A673 (cell line): ENCODE measurements around the gene LPXN. TPM values are rescaled to one million over a fixed set of nuclear protein-coding genes. Genes with fewer than 3 reads are reported as not detected.
A peak's percentile ranks its signal among the peaks of the same experiment; 100 is the strongest.

Experiments
- BruUV-seq: library from RNA; stranded (reverse); fragments of 400-500 nt; replicated peaks from 2 replicates; lab custom pipeline; 2021; lab: Mats Ljungman, UMichigan
- CTCF ChIA-PET: fragments of 300-600 bp; sonication (Branson Sonifier 250); formaldehyde crosslinking; loops from one replicate; lab custom pipeline; 2022; ENCODE audit warnings: antibody characterized with exemption; lab: Charles Lee
- POLR2A ChIA-PET: fragments of 300-600 bp; sonication (Branson Sonifier 250); formaldehyde crosslinking; loops from one replicate; lab custom pipeline; 2022; ENCODE audit warnings: antibody characterized with exemption; ENCODE audit not compliant: low non-redundant PET; lab: Charles Lee
- DNase-seq: peaks from one replicate; pipeline ENCODE4 v3.0.0-alpha.2; 2015; ENCODE audit warnings: low spot score
- H3K27ac ChIP-seq: fragments of 200-600 bp; sonication (generic); 2 replicates; pipeline ENCODE4 v1.5.1; 2016; ENCODE audit warnings: mixed run types, low read depth, mild to moderate bottlenecking, mixed read lengths, antibody characterized with exemption, low read length; ENCODE audit not compliant: poor library complexity, severe bottlenecking
- H3K27me3 ChIP-seq: fragments of 200-600 bp; sonication (generic); replicated peaks from 2 replicates; pipeline ENCODE4 v1.6.1; 2017; ENCODE audit warnings: mixed run types, low read depth, mild to moderate bottlenecking, mixed read lengths, antibody characterized with exemption, low read length; ENCODE audit not compliant: insufficient read depth, poor library complexity
- H3K36me3 ChIP-seq: fragments of 200-600 bp; sonication (generic); 2 replicates; pipeline ENCODE4 v1.6.1; 2016; ENCODE audit warnings: mixed run types, mild to moderate bottlenecking, mixed read lengths, antibody characterized with exemption, low read length; ENCODE audit not compliant: insufficient read depth, poor library complexity, severe bottlenecking
- H3K4me1 ChIP-seq: fragments of 200-600 bp; sonication (generic); 2 replicates; pipeline ENCODE4 v1.6.1; 2017; ENCODE audit warnings: mixed run types, mild to moderate bottlenecking, mixed read lengths, antibody characterized with exemption, low read length; ENCODE audit not compliant: insufficient read depth, poor library complexity, severe bottlenecking
- H3K4me3 ChIP-seq: fragments of 200-600 bp; sonication (generic); 2 replicates; pipeline ENCODE4 v1.5.1; 2016; ENCODE audit warnings: low read depth, mixed run types, mild to moderate bottlenecking, mixed read lengths, low read length; ENCODE audit not compliant: poor library complexity, severe bottlenecking
- H3K9me3 ChIP-seq: fragments of 200-600 bp; sonication (generic); 2 replicates; pipeline ENCODE4 v1.6.1; 2016; ENCODE audit warnings: mixed run types, low read depth, mild to moderate bottlenecking, mixed read lengths, antibody characterized with exemption, low read length; ENCODE audit not compliant: poor library complexity, severe bottlenecking
- CTCF ChIP-seq: fragments of 300-800, 200-600 bp; sonication (generic); conservative IDR thresholded peaks from 2 replicates; pipeline ENCODE4 v1.5.1; 2017; ENCODE audit warnings: low read depth, mild to moderate bottlenecking, antibody characterized with exemption, low read length, moderate library complexity, mixed read lengths
- EZH2 ChIP-seq: fragments of 200-600 bp; sonication (generic); IDR thresholded peaks from 2 replicates; pipeline ENCODE4 v1.6.1; 2017; ENCODE audit warnings: borderline replicate concordance, low read depth, mild to moderate bottlenecking, mixed read lengths, antibody characterized with exemption, low read length; ENCODE audit not compliant: poor library complexity, severe bottlenecking
- intact Hi-C: fragments of 100-400 bp; cut with micrococcal nuclease; formaldehyde crosslinking; loops from one replicate; pipeline ENCODE4 v1.10.0; 2022; ENCODE audit not compliant: unreplicated experiment
- total RNA-seq: library from RNA; stranded (reverse); gene quantifications from 2 replicates; pipeline ENCODE4 v1.2.3, GENCODE V29; 2021

Gene LPXN
- total RNA-seq, 1 experiment from 2014 or later = 3.3 TPM

GRCh38 chr11:58597486-58598144 lies 22.0 kb upstream of the LPXN start:
- ChIA-PET CTCF (interaction anchor here (0.6 kb wide), 1 partner anchor 22 kb away, joined by 3 read pairs; the partner anchor contains the start of gene LPXN), POLR2A (no interaction called here)
- H3K4me1 ChIP-seq = peaks cover 4% of the 10 kb centered on the region
- DNase-seq = no peak
- H3K9me3 ChIP-seq = no peaks in the 10 kb centered on the region
- H3K27me3 ChIP-seq = no peaks in the 10 kb centered on the region
- H3K36me3 ChIP-seq = no peaks in the 10 kb centered on the region
- BruUV-seq = no TSS peak
- no peak overlapping the region for H3K27ac ChIP-seq
- TF ChIP-seq CTCF (no peak), EZH2 (no peak)
- intact Hi-C loops = no loop called here
- no peak overlapping the region for H3K4me3 ChIP-seq

GRCh38 chr11:58596621-58597020 lies 21.0 kb upstream of the LPXN start:
- Histone ChIP-seq H3K36me3 (no peaks in the 10 kb centered on the region), H3K4me3 (no peak overlapping the region), H3K27me3 (no peaks in the 10 kb centered on the region), H3K27ac (no peak overlapping the region), H3K4me1 (peaks cover 4% of the 10 kb centered on the region), H3K9me3 (no peaks in the 10 kb centered on the region)
- DNase-seq = peak; percentile 22
- intact Hi-C loops = no loop called here
- TF ChIP-seq CTCF (no peak), EZH2 (no peak)
- ChIA-PET POLR2A (no interaction called here), CTCF (no interaction called here)
- BruUV-seq = no TSS peak

- Histone ChIP-seq H3K9me3 (no peaks in the 10 kb centered on the region), H3K36me3 (no peaks in the 10 kb centered on the region), H3K4me1 (peaks cover 4% of the 10 kb centered on the region), H3K27ac (no peak overlapping the region), H3K4me3 (no peak overlapping the region), H3K27me3 (no peaks in the 10 kb centered on the region)
- no peak for TF ChIP-seq EZH2
- no peak for TF ChIP-seq CTCF
- BruUV-seq = no TSS peak
- ChIA-PET CTCF (no interaction called here), POLR2A (interaction anchor here (0.6 kb wide), 1 partner anchor 508 kb away, joined by 3 read pairs; no protein-coding TSS in a partner anchor)
- intact Hi-C loops = no loop called here
- no peak for DNase-seq
Measured at GRCh38 chr11:58594826-58595225, 19.2 kb upstream of the LPXN start.
